ENCODE data around the gene CD59.

DNA sequence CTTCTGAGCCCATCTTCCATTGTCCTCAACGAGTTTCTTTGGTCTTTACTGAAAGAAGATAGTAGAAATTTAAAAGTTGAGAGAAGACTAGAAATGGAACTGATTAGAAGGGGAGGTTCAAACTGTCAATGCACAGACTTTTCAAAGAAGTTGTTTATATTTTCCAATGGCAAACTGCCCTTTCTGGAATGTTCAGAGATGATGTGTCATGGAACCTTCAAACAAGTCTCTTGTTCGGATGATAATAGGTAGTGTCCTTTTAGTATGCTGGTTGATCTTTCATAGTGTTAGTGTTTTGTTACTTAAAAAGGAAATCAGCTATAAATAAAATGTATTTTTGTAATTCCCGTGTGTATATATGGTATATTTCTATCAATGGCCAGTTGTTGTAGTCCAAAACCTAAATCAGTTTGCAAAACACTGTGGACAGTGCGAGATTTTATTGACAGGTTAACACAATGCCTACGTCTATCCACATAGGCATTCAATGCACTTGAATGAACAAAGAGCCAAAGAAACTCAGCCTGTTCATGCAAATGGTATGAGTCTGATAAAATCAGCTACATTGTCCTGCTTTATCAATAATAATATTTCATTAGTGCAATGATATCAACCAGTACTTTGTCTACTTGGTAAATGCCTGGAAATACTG lies 66.5 kb downstream of the CD59 start:
- TF ChIP-seq EZH2phosphoT487 (IDR thresholded peaks at IDR 0.05; ENCODE audit: borderline replicate concordance), result no peak
- TF ChIP-seq, protein P1, sequence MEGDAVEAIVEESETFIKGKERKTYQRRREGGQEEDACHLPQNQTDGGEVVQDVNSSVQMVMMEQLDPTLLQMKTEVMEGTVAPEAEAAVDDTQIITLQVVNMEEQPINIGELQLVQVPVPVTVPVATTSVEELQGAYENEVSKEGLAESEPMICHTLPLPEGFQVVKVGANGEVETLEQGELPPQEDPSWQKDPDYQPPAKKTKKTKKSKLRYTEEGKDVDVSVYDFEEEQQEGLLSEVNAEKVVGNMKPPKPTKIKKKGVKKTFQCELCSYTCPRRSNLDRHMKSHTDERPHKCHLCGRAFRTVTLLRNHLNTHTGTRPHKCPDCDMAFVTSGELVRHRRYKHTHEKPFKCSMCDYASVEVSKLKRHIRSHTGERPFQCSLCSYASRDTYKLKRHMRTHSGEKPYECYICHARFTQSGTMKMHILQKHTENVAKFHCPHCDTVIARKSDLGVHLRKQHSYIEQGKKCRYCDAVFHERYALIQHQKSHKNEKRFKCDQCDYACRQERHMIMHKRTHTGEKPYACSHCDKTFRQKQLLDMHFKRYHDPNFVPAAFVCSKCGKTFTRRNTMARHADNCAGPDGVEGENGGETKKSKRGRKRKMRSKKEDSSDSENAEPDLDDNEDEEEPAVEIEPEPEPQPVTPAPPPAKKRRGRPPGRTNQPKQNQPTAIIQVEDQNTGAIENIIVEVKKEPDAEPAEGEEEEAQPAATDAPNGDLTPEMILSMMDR (conservative IDR thresholded peaks at IDR 0.05; ENCODE audit: low read length), result no peak

Data from Loucy (cell line).